ENCODE data around the gene CEP89. TPM values are rescaled to one million over a fixed set of nuclear protein-coding genes. Genes with fewer than 3 reads are reported as not detected.
"Not testable (repeated sequence)": the region's sequence is repeated elsewhere in the genome, so short reads cannot be mapped to it uniquely, and the experiment has no call there.

The CEP89 gene
- total RNA-seq, result 10 to 100 TPM; 15.6 to 17.8 TPM
- 10 to 100 TPM in 1 of 3 donors, 1 to 10 TPM in 2; 6.8 to 11.3 (median 8.0) TPM for polyA plus RNA-seq
- 15.1 to 26.6 (median 16.1) reads per million in 6 experiments for total RNA-seq

- ATAC-seq (peak; percentile 98 to 99), DNase-seq (peak; percentile 88 to 100 (median 99))
- Mint-ChIP-seq H3K4me3 (peak within 1 kb of the TSS; percentile 98 to 100 (median 99)), H3K4me1 (peaks cover 13 to 24% (median 22%) of the 10 kb centered on the region in 4 donors), H3K9me3 (peaks cover 0 to 1% (median 0%) of the 10 kb centered on the region in 9 donors), H3K36me3 (peaks cover 0 to 4% (median 0%) of the 10 kb centered on the region in 3 donors), H3K27ac (peak within 1 kb of the TSS; percentile 94 to 98 (median 96)), H3K27me3 (no peaks in the 10 kb centered on the region)
- POLR2A ChIA-PET, result interaction anchor here (0.8 to 1.9 kb wide), 7 partner anchors 178 to 1200 kb away, joined by 3 to 9 read pairs (median 4); partner anchors contain the start of genes NUDT19 and PDCD5
Observed at GRCh38 chr19:32971715-32972540, at the start of gene CEP89, which contains the start of gene FAAP24. Gene CEP89 (minus strand): TSS chr19:32971958. CDS start chr19:32971874, 84 bp downstream. Gene FAAP24 (plus strand): TSS chr19:32972242. CDS start chr19:32973197, 955 bp downstream.

DNA sequence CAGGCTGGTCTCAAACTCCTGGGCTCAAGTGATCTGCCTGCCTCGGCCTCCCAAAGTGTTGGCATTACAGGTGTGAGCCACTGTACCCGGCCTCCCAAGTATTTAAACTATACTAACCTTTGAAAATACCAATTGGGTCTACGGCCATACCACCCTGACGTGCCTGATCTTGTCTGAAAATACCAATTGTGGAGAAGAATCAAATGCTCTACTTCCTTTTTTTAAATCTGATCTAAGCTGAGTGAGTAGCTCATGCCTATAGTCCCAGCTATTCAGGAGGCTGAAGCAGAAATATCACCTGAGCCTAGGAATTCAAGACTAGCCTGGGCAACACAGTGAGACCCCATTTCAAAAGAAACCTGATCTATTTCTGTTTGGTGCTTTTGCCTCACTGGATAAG is 39.1 kb upstream of the CEP89 start:
- H3K27ac Mint-ChIP-seq, H3K9me3 Mint-ChIP-seq, ATAC-seq, H3K27me3 Mint-ChIP-seq, H3K4me1 Mint-ChIP-seq, H3K4me3 Mint-ChIP-seq, H3K36me3 Mint-ChIP-seq, POLR2A ChIA-PET, DNase-seq: not testable (repeated sequence)

DNA sequence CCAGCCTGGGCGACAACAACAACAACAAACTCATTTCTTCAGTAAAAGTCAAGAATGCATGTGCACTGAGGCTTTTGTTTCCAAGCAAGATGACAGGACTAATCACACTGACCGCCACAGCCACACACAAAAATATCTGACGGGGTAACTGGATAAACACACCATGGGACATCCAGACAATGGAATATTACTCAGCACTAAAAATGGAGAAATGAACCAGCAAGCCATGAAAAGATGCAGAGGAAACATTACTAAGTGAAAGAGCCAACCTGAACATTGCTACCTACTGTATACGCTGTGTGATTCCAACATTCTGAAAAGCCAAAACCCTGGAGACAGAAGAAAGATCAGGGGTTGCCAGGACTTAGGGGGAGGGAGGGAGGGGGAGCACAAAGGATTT is 37.0 kb upstream of the CEP89 start:
- Mint-ChIP-seq H3K4me1 (no peaks in the 10 kb centered on the region), H3K9me3 (no peaks in the 10 kb centered on the region), H3K36me3 (no peaks in the 10 kb centered on the region), H3K4me3 (no peak overlapping the region), H3K27me3 (peaks cover 0 to 3% (median 0%) of the 10 kb centered on the region in 5 donors), H3K27ac (no peak overlapping the region)
- DNase-seq (no peak), ATAC-seq (no peak)
- POLR2A ChIA-PET, result no interaction called here

DNA sequence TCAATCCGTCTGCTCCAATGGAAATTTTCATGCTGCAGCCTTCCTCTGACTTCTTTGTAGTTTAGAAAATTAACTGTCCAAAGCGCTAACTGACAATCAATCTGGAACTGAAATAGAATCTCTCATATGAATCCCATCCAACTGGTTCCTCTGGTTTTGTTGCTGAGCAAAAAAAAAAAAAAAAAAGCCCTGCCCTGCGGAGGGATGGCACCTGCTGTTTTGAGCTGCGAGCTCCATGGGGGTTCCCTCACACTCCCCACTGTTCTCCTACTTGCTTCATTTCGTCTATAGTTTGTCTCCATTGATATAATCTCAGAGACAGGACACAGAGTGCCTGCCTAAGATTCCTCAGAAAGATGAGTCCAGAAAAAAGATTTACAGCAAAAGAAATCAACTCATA is 33.7 kb upstream of the CEP89 start:
- H3K36me3 Mint-ChIP-seq, result no peaks in the 10 kb centered on the region
- H3K27me3 Mint-ChIP-seq, result peaks cover 0 to 2% (median 0%) of the 10 kb centered on the region in 5 donors
- H3K4me1 Mint-ChIP-seq, result peaks cover 4 to 7% (median 5%) of the 10 kb centered on the region in 4 donors
- H3K9me3 Mint-ChIP-seq, result no peaks in the 10 kb centered on the region
- peak overlapping the region in 1 of 10 donors; percentile 71 for H3K27ac Mint-ChIP-seq
- DNase-seq (no peak), ATAC-seq (no peak)
- POLR2A ChIA-PET, result no interaction called here
- H3K4me3 Mint-ChIP-seq, result no peak overlapping the region

DNA sequence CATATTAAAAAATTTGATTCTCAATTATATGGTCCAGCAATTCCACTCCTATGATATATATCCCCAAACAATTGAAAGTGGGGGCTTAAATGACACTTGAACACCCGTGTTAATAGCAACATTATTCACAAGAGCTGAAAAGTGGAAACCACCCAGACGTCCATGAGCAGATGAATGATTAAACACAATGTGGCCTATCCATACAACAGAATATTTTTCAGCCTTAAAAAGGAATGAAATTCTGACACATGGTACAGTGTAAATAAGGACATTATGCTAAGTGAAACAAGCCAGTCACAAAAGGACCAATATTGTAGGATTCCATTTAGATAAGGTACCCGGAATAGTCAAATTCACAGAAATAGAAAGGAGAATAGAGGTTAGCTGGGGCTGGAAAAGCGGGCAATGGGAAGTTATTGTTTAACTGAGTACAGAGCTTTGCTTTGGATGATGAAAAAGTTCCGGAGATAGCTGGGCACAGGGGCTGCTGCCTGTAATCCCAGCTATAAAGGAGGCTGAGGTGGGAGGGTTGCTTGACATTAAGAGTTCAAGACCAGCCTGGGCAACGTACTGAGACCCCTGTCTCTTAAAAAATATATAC is 31.8 kb upstream of the CEP89 start:
- H3K27me3 Mint-ChIP-seq, H3K4me3 Mint-ChIP-seq, H3K9me3 Mint-ChIP-seq, H3K36me3 Mint-ChIP-seq, POLR2A ChIA-PET, H3K27ac Mint-ChIP-seq, ATAC-seq, DNase-seq: not testable (repeated sequence)
- H3K4me1 Mint-ChIP-seq, result peaks cover 6 to 22% (median 12%) of the 10 kb centered on the region in 4 donors

- not testable (repeated sequence) for ATAC-seq, DNase-seq, H3K27me3 Mint-ChIP-seq, H3K9me3 Mint-ChIP-seq, H3K36me3 Mint-ChIP-seq, H3K4me3 Mint-ChIP-seq
- POLR2A ChIA-PET, result interaction anchor here (0.8 kb wide), 1 partner anchor 78 kb away, joined by 3 read pairs; the partner anchor contains the start of gene GPATCH1
- peaks cover 8 to 25% (median 16%) of the 10 kb centered on the region in 4 donors for H3K4me1 Mint-ChIP-seq
- H3K27ac Mint-ChIP-seq, result peak overlapping the region in 2 of 10 donors; percentile 34 to 37
Observed at GRCh38 chr19:33002126-33002865, 30.5 kb upstream of the CEP89 start.

- Mint-ChIP-seq H3K9me3 (no peaks in the 10 kb centered on the region), H3K27me3 (no peaks in the 10 kb centered on the region), H3K36me3 (no peaks in the 10 kb centered on the region), H3K27ac (peak overlapping the region in 6 of 10 donors; percentile 39 to 88 (median 60)), H3K4me1 (peaks cover 8 to 25% (median 16%) of the 10 kb centered on the region in 4 donors), H3K4me3 (peak overlapping the region in 7 of 10 donors; percentile 63 to 87 (median 71))
- no peak for ATAC-seq
- no peak for DNase-seq
- POLR2A ChIA-PET, result no interaction called here
Observed at GRCh38 chr19:33000910-33001309, 29.2 kb upstream of the CEP89 start.

DNA sequence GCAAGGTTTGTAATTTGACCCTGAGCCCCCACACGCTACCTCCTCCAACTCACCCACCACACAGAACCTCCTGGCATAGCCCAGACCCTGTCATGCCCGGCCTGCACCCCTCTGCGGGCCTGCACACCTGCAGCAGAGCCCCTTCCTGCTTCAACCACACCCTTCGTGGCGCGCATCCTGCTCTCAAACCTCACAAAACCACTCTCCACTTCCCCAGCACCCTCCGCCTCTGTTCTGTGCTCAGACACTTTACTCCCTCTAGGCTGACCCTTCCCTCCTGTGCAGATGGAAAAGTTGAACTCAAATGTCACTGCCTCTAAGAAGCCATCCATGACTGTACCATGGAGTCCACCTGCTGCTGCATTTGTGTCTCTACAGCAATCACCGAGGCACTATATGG is 28.8 kb upstream of the CEP89 start:
- peak overlapping the region in 9 of 10 donors; percentile 15 to 88 (median 58) for H3K27ac Mint-ChIP-seq
- DNase-seq (peak in 5 of 10 donors; percentile 11 to 41 (median 19)), ATAC-seq (peak; percentile 53 to 74)
- peak overlapping the region; percentile 1 to 87 (median 68) for H3K4me3 Mint-ChIP-seq
- H3K27me3 Mint-ChIP-seq, result no peaks in the 10 kb centered on the region
- no peaks in the 10 kb centered on the region for H3K9me3 Mint-ChIP-seq
- H3K4me1 Mint-ChIP-seq, result peaks cover 8 to 25% (median 16%) of the 10 kb centered on the region in 4 donors
- POLR2A ChIA-PET, result no interaction called here
- H3K36me3 Mint-ChIP-seq, result no peaks in the 10 kb centered on the region

GRCh38 chr19:32998722-32999121 is 27.0 kb upstream of the CEP89 start:
- ATAC-seq, result no peak
- DNase-seq, result no peak
- H3K27me3 Mint-ChIP-seq, result no peaks in the 10 kb centered on the region
- no peak overlapping the region for H3K4me3 Mint-ChIP-seq
- H3K36me3 Mint-ChIP-seq, result no peaks in the 10 kb centered on the region
- POLR2A ChIA-PET, result no interaction called here
- no peaks in the 10 kb centered on the region for H3K9me3 Mint-ChIP-seq
- H3K27ac Mint-ChIP-seq, result peak overlapping the region in 4 of 10 donors; percentile 18 to 83 (median 54)
- H3K4me1 Mint-ChIP-seq, result peaks cover 8 to 25% (median 16%) of the 10 kb centered on the region in 4 donors

GRCh38 chr19:32997716-32998355 is 26.1 kb upstream of the CEP89 start:
- Mint-ChIP-seq H3K27me3 (no peaks in the 10 kb centered on the region), H3K36me3 (no peaks in the 10 kb centered on the region), H3K9me3 (no peaks in the 10 kb centered on the region), H3K27ac (peak overlapping the region in 6 of 10 donors; percentile 1 to 70 (median 42)), H3K4me3 (no peak overlapping the region), H3K4me1 (peaks cover 8 to 25% (median 16%) of the 10 kb centered on the region in 4 donors)
- no peak for DNase-seq
- no peak for ATAC-seq
- POLR2A ChIA-PET, result no interaction called here

DNA sequence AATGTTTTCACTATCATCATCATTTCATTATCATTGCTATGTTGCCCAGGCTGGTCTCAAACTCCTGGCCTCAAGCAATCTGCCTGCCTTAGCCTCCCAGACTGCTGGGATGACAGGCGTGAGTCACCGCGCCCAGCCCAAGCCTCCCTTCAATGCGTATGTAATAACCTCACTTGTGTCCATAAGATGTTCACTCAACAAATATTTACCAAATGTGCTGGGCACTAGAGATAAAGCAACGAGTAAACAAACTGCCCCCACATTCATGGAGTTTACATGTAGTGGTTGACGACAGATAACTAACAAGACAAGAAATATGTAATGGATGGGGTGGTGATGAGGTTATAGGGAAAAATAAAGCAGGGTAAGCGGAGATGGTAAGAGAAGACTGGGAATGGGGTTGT is 25.3 kb upstream of the CEP89 start:
- POLR2A ChIA-PET, H3K4me3 Mint-ChIP-seq, ATAC-seq, H3K36me3 Mint-ChIP-seq, DNase-seq, H3K27me3 Mint-ChIP-seq, H3K9me3 Mint-ChIP-seq: not testable (repeated sequence)
- Mint-ChIP-seq H3K4me1 (peaks cover 8 to 25% (median 16%) of the 10 kb centered on the region in 4 donors), H3K27ac (peak overlapping the region in 2 of 10 donors; percentile 24 to 70)

DNA sequence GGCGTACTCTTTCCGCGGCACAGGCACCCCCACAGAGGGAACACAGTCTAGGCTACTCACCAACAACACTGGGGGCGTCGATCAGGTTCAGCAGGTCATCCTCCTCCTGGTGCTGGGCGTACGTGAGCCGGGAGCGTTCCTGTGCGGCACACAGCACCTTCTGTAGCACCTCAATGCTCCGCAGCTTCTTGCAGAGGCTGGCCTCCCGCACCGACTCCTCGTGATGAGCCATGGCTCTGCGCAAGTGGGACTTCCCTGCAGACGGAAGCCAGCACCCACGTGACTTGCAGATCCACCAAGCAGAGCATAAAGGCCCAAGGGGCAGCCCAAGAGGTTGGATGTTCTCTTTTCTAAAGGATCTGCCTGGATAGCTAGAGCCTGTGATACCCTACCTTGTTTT is 24.2 kb upstream of the CEP89 start:
- H3K4me3 Mint-ChIP-seq, ATAC-seq, H3K36me3 Mint-ChIP-seq, H3K27me3 Mint-ChIP-seq, H3K9me3 Mint-ChIP-seq, POLR2A ChIA-PET, DNase-seq: not testable (repeated sequence)
- peak overlapping the region in 1 of 10 donors; percentile 27 for H3K27ac Mint-ChIP-seq
- peaks cover 9 to 29% (median 22%) of the 10 kb centered on the region in 4 donors for H3K4me1 Mint-ChIP-seq

Data from naive thymus-derived CD8-positive, alpha-beta T cell (primary cell).